Skin of body (tissue), 2 donors: ENCODE measurements around the gene COL4A1. TPM values are rescaled to one million over a fixed set of nuclear protein-coding genes. Genes with fewer than 3 reads are reported as not detected.

Source experiments
- DNase-seq: peaks from one replicate; lab custom pipeline; 2025; lab: John Stamatoyannopoulos, UW
- total RNA-seq: library from RNA; depleted of rRNA; stranded (reverse); fragments of >200 nt; gene quantifications from one replicate; pipeline ENCODE4 v1.2.3, GENCODE V29; 2014

The COL4A1 gene
- total RNA-seq, 1 donor from 2014 or later: 740 TPM

- no peak for DNase-seq
These were observed 30.4 kb downstream of the COL4A1 start for GRCh38 chr13:110276553-110276950.

DNA sequence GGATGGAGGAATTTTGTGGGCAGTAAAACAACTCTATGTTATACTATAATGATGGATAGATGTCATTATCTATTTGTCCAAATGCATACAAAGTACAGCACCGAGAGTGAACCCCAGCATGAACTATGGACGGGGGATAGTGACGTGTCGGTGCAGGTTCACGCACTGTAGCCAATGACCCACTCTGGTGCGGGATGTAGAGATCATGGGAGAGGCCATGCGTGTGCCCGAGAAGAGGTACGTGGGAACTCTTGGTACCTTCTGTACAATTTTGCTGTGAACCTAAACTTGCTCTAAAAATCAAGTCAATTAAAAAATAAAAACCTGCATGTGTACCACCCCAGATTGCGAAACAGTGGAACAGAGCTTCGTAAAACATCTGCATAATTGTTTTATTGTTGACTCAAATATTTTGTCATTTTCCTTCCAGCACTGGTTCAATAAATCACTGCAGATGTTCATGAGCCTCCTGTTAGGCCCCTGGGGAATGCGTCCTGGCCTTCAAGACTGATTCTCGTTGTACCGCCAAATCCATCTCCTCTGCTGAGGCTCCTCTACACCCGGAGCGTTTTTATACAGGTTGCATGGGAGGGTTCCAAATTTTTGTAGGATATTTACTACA lies 30.9 kb downstream of the COL4A1 start:
- peak; percentile 63 for DNase-seq

DNA sequence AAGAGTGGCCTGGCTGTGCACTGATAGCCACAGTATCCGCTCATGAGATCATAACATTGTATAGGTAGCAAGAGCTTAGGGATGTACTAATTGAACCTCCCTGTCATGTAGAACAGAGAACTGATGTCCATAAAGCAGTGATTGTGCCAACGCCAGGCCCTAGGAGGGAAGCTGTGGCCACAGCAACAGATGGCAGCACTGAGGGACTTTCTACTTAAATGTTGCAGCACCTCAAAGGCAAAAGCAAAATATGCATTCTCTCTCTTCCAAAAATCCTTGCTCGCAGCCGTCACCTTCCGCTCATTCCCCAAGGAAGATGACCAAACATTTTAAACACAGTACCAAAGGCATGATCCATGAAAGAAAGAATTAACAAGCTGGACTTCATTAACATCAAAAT lies 32.3 kb downstream of the COL4A1 start:
- no peak for DNase-seq

DNA sequence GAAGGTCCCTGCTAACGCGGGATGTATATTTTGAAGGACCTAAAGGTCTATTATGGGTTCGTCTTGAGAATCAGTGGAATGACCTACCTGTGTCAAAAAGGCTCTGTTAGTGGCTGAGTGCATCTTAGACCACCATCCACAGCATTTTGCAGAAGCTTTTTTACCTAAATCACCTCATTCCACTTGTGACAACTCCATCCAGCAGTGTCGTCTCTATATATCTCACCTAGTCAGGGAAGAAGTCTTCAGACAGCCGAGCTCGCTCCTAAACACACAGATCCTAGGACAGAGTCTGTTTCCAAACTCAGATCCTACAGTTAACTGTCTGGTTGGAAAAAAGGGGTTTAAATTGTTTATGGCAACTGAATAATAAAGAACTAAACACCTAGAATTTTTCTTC lies 33.7 kb downstream of the COL4A1 start:
- DNase-seq: no peak

GRCh38 chr13:110272651-110273050 lies 34.3 kb downstream of the COL4A1 start:
- no peak for DNase-seq

DNA sequence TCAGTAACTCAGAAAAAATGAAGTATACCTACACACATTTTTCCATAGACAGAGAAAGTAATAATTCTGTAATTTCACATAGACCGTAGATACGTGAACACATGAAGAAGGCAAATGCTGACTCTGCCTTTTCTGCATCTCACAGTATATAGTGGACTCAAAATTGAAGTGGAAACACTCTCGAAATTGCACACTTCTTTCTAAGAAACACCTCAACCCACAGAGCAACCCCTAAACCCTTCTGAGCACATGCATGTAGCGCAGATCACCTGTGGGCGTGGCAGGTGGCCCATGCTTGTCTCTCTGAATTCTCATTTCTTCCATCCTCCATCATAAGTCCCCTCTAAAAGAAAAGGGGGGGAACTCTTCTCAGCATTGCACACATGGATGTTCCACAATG lies 34.7 kb downstream of the COL4A1 start:
- DNase-seq: no peak

DNA sequence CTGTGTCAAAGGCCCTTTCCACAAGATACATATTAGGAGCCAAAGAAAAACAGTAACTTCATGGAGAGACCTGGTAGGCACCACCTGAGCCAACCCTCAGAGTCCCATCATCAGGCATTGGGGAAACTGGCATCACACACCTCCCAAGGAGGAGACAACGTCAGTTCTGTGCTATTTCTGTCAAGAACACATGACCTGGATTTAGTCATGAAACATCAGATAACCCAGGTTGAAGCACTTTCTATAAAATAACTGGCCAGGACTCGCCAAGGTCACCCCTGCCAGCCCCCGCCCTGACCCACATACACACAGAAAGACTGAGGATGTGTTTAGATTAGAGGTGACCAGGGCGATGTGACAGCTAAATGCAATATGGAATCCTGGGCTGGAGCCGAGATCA lies 35.6 kb downstream of the COL4A1 start:
- DNase-seq: no peak

DNA sequence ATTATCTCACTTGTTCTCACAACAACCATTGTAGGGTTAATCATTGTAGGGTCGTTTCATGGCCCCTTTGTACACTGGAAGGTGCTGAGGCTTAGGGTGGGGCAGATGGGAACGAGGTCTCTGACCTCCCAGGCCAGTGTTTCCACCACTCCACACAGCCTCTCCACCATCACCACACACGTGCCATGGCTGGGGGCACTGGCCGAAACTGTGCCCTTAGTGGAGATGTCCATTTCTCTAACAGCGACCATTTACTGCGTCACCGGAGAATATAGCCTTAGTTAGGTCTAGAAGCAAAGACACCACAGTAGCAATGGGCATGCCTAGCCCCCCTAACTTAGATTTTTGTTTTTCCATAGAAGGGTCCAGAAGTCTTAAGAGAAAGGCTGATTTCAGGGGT lies 36.5 kb downstream of the COL4A1 start:
- no peak for DNase-seq

- DNase-seq: no peak
These were observed 37.3 kb downstream of the COL4A1 start for GRCh38 chr13:110269509-110270185.

- no peak for DNase-seq
These were observed 38.3 kb downstream of the COL4A1 start for GRCh38 chr13:110268576-110269185.

GRCh38 chr13:110268061-110268460 lies 38.9 kb downstream of the COL4A1 start:
- no peak for DNase-seq

- no peak for DNase-seq
These were observed 40.0 kb downstream of the COL4A1 start for GRCh38 chr13:110266983-110267382.

GRCh38 chr13:110266431-110266809 lies 40.5 kb downstream of the COL4A1 start:
- no peak for DNase-seq

DNA sequence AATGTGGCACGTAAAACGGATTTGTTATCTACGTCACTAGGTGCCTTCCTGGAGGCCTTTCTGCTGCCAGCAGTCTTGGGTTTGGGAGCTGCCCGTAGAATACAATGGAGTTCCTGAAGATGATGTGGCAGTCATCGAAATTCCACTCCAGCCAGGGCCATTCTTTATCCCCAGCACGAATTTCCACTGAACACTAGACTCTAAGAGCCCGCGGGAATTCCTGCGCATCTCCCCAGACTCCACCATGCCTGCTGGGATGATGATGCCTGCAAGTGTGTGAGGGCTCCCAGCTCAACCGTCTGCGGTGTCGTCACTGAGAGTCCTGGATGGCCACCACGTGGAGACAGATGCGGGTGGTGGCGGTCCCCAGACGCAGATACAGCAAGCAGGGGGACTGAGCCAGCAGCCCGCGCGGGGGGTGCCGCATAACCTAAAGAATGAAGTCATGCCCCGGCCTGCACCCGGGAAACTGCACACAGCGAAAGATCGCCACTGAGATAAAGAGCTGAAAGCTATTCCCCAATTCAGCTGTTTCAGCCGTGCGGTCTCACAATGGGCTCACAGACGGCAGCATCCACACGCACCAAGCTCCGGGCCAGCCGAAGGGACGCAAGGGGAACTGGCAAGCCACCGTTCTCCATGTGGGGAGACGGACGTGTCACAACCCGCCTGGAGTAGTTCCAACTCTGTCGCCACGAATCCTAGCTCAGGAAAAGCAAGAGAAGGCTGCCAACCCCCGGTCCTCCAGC lies 41.1 kb downstream of the COL4A1 start:
- no peak for DNase-seq

- DNase-seq: no peak
These were observed 41.6 kb downstream of the COL4A1 start for GRCh38 chr13:110265341-110265681.

GRCh38 chr13:110264685-110265275 lies 42.2 kb downstream of the COL4A1 start:
- no peak for DNase-seq

- DNase-seq: no peak
These were observed 43.1 kb downstream of the COL4A1 start for GRCh38 chr13:110263888-110264287.

- no peak for DNase-seq
These were observed 43.6 kb downstream of the COL4A1 start for GRCh38 chr13:110263404-110263803.

- DNase-seq: no peak
These were observed 44.3 kb downstream of the COL4A1 start for GRCh38 chr13:110262508-110263291.

DNA sequence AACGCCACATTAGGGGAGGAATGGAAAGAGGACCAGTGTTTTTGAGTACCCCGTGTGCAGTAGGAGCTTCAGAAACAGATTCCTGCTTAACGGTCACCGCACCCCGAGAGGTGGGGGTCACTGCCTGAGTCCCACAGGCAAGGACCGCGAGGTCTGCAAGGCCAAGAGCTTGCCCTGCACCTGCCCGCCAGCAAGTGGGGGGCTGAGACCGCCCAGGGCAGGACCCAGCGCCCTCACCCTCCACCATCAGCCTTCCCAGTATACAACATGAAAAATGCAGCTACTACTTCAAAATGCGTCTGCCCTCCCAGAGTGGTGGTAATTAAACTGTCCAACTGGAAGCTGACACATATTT lies 44.9 kb downstream of the COL4A1 start:
- no peak for DNase-seq
